ENCODE results near the gene ZNF71.

ZNF71 gene

DNA sequence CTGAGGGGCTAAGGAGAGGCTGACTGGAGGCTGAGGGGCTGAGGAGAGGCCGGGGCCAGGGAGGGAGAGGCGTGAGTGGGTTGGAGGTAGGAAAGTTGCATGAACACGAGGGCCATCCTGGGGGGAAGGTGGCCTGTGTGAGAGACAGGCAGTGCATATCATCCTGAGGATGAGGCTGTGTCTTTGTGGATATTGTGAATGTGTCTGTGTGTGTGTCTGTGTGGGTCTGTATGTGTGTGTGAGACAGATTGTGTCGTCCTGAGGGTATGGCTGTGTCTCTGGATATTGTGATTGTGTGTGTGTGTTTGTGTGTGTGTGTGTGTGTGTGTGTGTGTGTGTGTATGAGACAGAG, 422 bp downstream of the ZNF71 start:
- Histone ChIP-seq H3K9me3 (ENCODE audit: control insufficient read depth, low read length) (no peaks in the 10 kb centered on the region), H3K4me1 (ENCODE audit: control insufficient read depth, insufficient read depth, low read length) (peaks cover 5% of the 10 kb centered on the region), H3K4me3 (ENCODE audit: low read length) (peak overlapping the region; percentile 98), H3K9ac (ENCODE audit: low read length) (peak overlapping the region; percentile 96), H3K27me3 (replicated peaks; ENCODE audit: control insufficient read depth, insufficient read depth, low read length) (no peaks in the 10 kb centered on the region), H3K36me3 (ENCODE audit: control insufficient read depth, insufficient read depth, low read length, severe bottlenecking) (no peaks in the 10 kb centered on the region)
- no peak for DNase-seq (ENCODE audit: low read depth)

- Histone ChIP-seq H3K4me1 (ENCODE audit: control insufficient read depth, insufficient read depth, low read length) (peaks cover 5% of the 10 kb centered on the region), H3K9me3 (ENCODE audit: control insufficient read depth, low read length) (no peaks in the 10 kb centered on the region), H3K36me3 (ENCODE audit: control insufficient read depth, insufficient read depth, low read length, severe bottlenecking) (peaks cover 6% of the 10 kb centered on the region), H3K4me3 (ENCODE audit: low read length) (no peak overlapping the region), H3K9ac (ENCODE audit: low read length) (no peak overlapping the region), H3K27me3 (replicated peaks; ENCODE audit: control insufficient read depth, insufficient read depth, low read length) (no peaks in the 10 kb centered on the region)
- no peak for DNase-seq (ENCODE audit: low read depth)
Observed at GRCh38 chr19:56596676-56597075, 1.6 kb downstream of the ZNF71 start.

GRCh38 chr19:56597696-56598095, 2.6 kb downstream of the ZNF71 start:
- no peaks in the 10 kb centered on the region for H3K9me3 ChIP-seq (ENCODE audit: control insufficient read depth, low read length)
- H3K4me1 ChIP-seq (ENCODE audit: control insufficient read depth, insufficient read depth, low read length), result peaks cover 5% of the 10 kb centered on the region
- DNase-seq (ENCODE audit: low read depth), result no peak
- no peak overlapping the region for H3K9ac ChIP-seq (ENCODE audit: low read length)
- H3K27me3 ChIP-seq (replicated peaks; ENCODE audit: control insufficient read depth, insufficient read depth, low read length), result no peaks in the 10 kb centered on the region
- H3K36me3 ChIP-seq (ENCODE audit: control insufficient read depth, insufficient read depth, low read length, severe bottlenecking), result peaks cover 9% of the 10 kb centered on the region
- H3K4me3 ChIP-seq (ENCODE audit: low read length), result no peak overlapping the region

DNA sequence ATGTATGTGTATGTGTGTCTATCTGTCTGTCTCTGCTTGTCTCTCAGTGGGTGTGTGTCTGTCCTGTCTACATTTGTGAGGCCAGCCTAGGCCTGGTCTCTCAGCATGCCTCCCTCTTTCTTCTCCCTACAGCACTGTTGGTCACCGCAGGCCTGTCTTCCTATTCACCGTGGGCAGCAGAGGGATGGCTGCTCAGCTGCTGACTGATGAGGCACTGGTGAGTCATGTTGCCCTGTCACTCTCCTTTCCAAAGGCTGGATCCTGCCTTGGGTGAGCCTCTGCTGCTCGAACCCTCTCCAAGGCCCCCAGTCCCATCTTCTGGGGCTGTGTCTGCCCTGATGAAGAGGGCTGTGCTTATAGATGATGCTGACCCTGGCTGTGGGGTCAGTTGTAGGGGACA, 6.3 kb downstream of the ZNF71 start:
- H3K4me3 ChIP-seq (ENCODE audit: low read length), result no peak overlapping the region
- no peak for DNase-seq (ENCODE audit: low read depth)
- H3K9ac ChIP-seq (ENCODE audit: low read length), result no peak overlapping the region
- no peaks in the 10 kb centered on the region for H3K4me1 ChIP-seq (ENCODE audit: control insufficient read depth, insufficient read depth, low read length)
- H3K36me3 ChIP-seq (ENCODE audit: control insufficient read depth, insufficient read depth, low read length, severe bottlenecking), result peaks cover 17% of the 10 kb centered on the region
- H3K9me3 ChIP-seq (ENCODE audit: control insufficient read depth, low read length), result peaks cover 23% of the 10 kb centered on the region
- no peaks in the 10 kb centered on the region for H3K27me3 ChIP-seq (replicated peaks; ENCODE audit: control insufficient read depth, insufficient read depth, low read length)

DNA sequence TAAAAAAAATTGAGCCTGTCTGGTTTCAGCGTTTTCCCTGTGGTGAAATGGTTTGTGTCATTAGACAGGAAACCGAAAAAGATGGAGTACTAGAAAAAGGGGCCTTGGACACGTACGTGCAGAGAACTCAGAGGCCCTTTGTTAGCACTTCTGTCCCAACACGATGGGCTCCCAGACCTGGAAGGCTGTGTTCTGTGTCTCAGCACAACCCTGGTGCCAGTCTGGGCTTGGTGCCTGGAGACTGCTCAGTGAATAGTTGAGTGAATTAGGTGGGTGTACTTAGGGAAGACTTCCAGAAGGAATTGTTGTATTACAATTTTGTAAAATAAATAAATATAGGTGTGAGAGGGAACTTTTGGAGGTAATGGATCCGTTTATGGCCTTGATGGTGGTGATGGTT, 8.7 kb downstream of the ZNF71 start:
- Histone ChIP-seq H3K9me3 (ENCODE audit: control insufficient read depth, low read length) (peaks cover 37% of the 10 kb centered on the region), H3K4me1 (ENCODE audit: control insufficient read depth, insufficient read depth, low read length) (no peaks in the 10 kb centered on the region), H3K9ac (ENCODE audit: low read length) (no peak overlapping the region), H3K4me3 (ENCODE audit: low read length) (no peak overlapping the region), H3K36me3 (ENCODE audit: control insufficient read depth, insufficient read depth, low read length, severe bottlenecking) (peaks cover 24% of the 10 kb centered on the region), H3K27me3 (replicated peaks; ENCODE audit: control insufficient read depth, insufficient read depth, low read length) (no peaks in the 10 kb centered on the region)
- DNase-seq (ENCODE audit: low read depth), result peak; percentile 11

- H3K4me3 ChIP-seq (ENCODE audit: low read length), result no peak overlapping the region
- no peaks in the 10 kb centered on the region for H3K27me3 ChIP-seq (replicated peaks; ENCODE audit: control insufficient read depth, insufficient read depth, low read length)
- peaks cover 48% of the 10 kb centered on the region for H3K9me3 ChIP-seq (ENCODE audit: control insufficient read depth, low read length)
- no peak overlapping the region for H3K9ac ChIP-seq (ENCODE audit: low read length)
- no peaks in the 10 kb centered on the region for H3K4me1 ChIP-seq (ENCODE audit: control insufficient read depth, insufficient read depth, low read length)
- H3K36me3 ChIP-seq (ENCODE audit: control insufficient read depth, insufficient read depth, low read length, severe bottlenecking), result peaks cover 17% of the 10 kb centered on the region
- DNase-seq (ENCODE audit: low read depth), result no peak
Observed at GRCh38 chr19:56608274-56608964, 13.3 kb downstream of the ZNF71 start.

DNA sequence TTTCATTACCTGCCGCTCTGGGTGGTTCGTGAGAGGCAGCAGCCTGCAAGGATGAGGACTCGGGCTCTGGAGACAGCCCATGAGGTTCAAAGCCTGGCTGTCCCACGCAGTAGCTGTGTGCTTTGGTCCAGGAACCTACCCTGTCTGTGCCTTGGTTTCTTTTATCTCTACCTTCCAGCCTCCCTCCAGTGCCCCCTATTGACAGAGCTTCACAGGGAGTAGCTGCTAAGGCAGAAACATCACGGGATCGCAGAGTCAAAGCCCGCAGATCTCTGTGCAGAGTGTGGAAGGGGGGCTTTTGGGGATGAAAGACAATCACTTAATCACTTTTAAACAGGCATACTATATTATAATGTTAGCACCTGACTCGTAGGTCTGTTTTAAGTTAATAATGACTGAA, 16.2 kb downstream of the ZNF71 start:
- Histone ChIP-seq H3K4me3 (ENCODE audit: low read length) (no peak overlapping the region), H3K9ac (ENCODE audit: low read length) (no peak overlapping the region), H3K9me3 (ENCODE audit: control insufficient read depth, low read length) (peaks cover 29% of the 10 kb centered on the region), H3K36me3 (ENCODE audit: control insufficient read depth, insufficient read depth, low read length, severe bottlenecking) (peaks cover 17% of the 10 kb centered on the region), H3K4me1 (ENCODE audit: control insufficient read depth, insufficient read depth, low read length) (no peaks in the 10 kb centered on the region), H3K27me3 (replicated peaks; ENCODE audit: control insufficient read depth, insufficient read depth, low read length) (no peaks in the 10 kb centered on the region)
- DNase-seq (ENCODE audit: low read depth), result no peak

GRCh38 chr19:56612737-56613136, 17.6 kb downstream of the ZNF71 start:
- Histone ChIP-seq H3K36me3 (ENCODE audit: control insufficient read depth, insufficient read depth, low read length, severe bottlenecking) (peaks cover 17% of the 10 kb centered on the region), H3K9me3 (ENCODE audit: control insufficient read depth, low read length) (peaks cover 18% of the 10 kb centered on the region), H3K4me1 (ENCODE audit: control insufficient read depth, insufficient read depth, low read length) (no peaks in the 10 kb centered on the region), H3K4me3 (ENCODE audit: low read length) (no peak overlapping the region), H3K9ac (ENCODE audit: low read length) (no peak overlapping the region), H3K27me3 (replicated peaks; ENCODE audit: control insufficient read depth, insufficient read depth, low read length) (no peaks in the 10 kb centered on the region)
- DNase-seq (ENCODE audit: low read depth), result no peak

DNA sequence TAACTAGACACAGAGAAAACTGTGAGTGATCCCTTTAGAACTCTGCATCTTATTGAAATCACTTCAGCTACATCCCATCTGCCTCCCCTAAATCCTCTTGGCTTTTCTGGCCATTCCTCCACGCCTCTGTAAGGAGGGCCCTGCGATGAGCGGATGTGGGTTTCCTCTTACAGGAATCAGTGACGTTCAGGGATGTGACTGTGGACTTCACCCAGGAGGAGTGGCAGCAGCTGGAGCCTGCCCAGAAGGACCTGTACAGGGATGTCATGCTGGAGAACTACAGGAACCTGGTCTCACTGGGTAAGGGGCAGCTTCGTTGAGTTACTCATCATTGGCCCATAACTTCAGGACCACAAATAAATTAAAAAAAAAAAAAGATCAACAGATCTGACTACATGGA, 18.5 kb downstream of the ZNF71 start:
- no peaks in the 10 kb centered on the region for H3K4me1 ChIP-seq (ENCODE audit: control insufficient read depth, insufficient read depth, low read length)
- peaks cover 15% of the 10 kb centered on the region for H3K9me3 ChIP-seq (ENCODE audit: control insufficient read depth, low read length)
- DNase-seq (ENCODE audit: low read depth), result no peak
- no peak overlapping the region for H3K9ac ChIP-seq (ENCODE audit: low read length)
- no peak overlapping the region for H3K4me3 ChIP-seq (ENCODE audit: low read length)
- H3K27me3 ChIP-seq (replicated peaks; ENCODE audit: control insufficient read depth, insufficient read depth, low read length), result no peaks in the 10 kb centered on the region
- peaks cover 21% of the 10 kb centered on the region for H3K36me3 ChIP-seq (ENCODE audit: control insufficient read depth, insufficient read depth, low read length, severe bottlenecking)

DNA sequence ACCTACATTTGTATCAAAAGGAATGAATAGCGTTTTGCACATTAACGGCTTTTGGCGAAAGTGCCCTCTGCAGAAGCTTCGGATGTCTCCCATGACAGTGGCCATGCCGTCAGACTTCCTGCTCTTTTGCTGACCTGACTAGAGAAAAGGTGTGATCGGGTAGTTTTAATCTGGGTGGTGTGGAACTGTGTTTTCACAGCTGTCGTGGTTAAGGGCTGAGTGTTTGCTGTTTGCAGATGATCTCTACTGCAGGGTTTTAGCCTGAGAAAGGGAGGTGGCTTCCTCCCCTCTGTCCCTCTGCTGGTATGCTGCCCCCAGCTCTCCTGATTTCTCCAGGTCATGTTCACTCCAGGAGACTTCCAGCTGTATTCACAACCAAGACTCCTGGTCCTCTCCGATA, 22.4 kb downstream of the ZNF71 start:
- Histone ChIP-seq H3K27me3 (replicated peaks; ENCODE audit: control insufficient read depth, insufficient read depth, low read length) (no peaks in the 10 kb centered on the region), H3K4me1 (ENCODE audit: control insufficient read depth, insufficient read depth, low read length) (no peaks in the 10 kb centered on the region), H3K4me3 (ENCODE audit: low read length) (no peak overlapping the region), H3K9me3 (ENCODE audit: control insufficient read depth, low read length) (peaks cover 3% of the 10 kb centered on the region), H3K9ac (ENCODE audit: low read length) (no peak overlapping the region), H3K36me3 (ENCODE audit: control insufficient read depth, insufficient read depth, low read length, severe bottlenecking) (peaks cover 32% of the 10 kb centered on the region)
- DNase-seq (ENCODE audit: low read depth), result no peak

GRCh38 chr19:56619121-56619520, 24.0 kb downstream of the ZNF71 start:
- Histone ChIP-seq H3K4me3 (ENCODE audit: low read length) (no peak overlapping the region), H3K4me1 (ENCODE audit: control insufficient read depth, insufficient read depth, low read length) (no peaks in the 10 kb centered on the region), H3K9ac (ENCODE audit: low read length) (no peak overlapping the region), H3K9me3 (ENCODE audit: control insufficient read depth, low read length) (peaks cover 3% of the 10 kb centered on the region), H3K36me3 (ENCODE audit: control insufficient read depth, insufficient read depth, low read length, severe bottlenecking) (peaks cover 40% of the 10 kb centered on the region), H3K27me3 (replicated peaks; ENCODE audit: control insufficient read depth, insufficient read depth, low read length) (no peaks in the 10 kb centered on the region)
- no peak for DNase-seq (ENCODE audit: low read depth)

- Histone ChIP-seq H3K4me1 (ENCODE audit: control insufficient read depth, insufficient read depth, low read length) (no peaks in the 10 kb centered on the region), H3K4me3 (ENCODE audit: low read length) (no peak overlapping the region), H3K27me3 (replicated peaks; ENCODE audit: control insufficient read depth, insufficient read depth, low read length) (no peaks in the 10 kb centered on the region), H3K36me3 (ENCODE audit: control insufficient read depth, insufficient read depth, low read length, severe bottlenecking) (peaks cover 43% of the 10 kb centered on the region), H3K9ac (ENCODE audit: low read length) (no peak overlapping the region), H3K9me3 (ENCODE audit: control insufficient read depth, low read length) (no peaks in the 10 kb centered on the region)
- no peak for DNase-seq (ENCODE audit: low read depth)
Observed at GRCh38 chr19:56622374-56622773, 27.3 kb downstream of the ZNF71 start.

Data from adipocyte (in vitro differentiated cells).